Measurements from ENCODE around the gene NPAS2.
A peak's percentile ranks its signal among the peaks of the same experiment; 100 is the strongest.

The NPAS2 gene

GRCh38 chr2:100919316-100919715, 99.4 kb downstream of the NPAS2 start:
- no peak for DNase-seq

- no peak for DNase-seq
Observed at GRCh38 chr2:100921685-100922161, 101.8 kb downstream of the NPAS2 start.

- no peak for DNase-seq
Observed at GRCh38 chr2:100923461-100924060, 103.6 kb downstream of the NPAS2 start.

- DNase-seq = no peak
Observed at GRCh38 chr2:100924122-100924519, 104.2 kb downstream of the NPAS2 start.

- DNase-seq = peak; percentile 62
Observed at GRCh38 chr2:100924520-100925451, 104.8 kb downstream of the NPAS2 start.

GRCh38 chr2:100928235-100928634, 108.3 kb downstream of the NPAS2 start:
- no peak for DNase-seq

GRCh38 chr2:100929147-100929546, 109.2 kb downstream of the NPAS2 start:
- no peak for DNase-seq

- no peak for DNase-seq
Observed at GRCh38 chr2:100934504-100935371, 114.8 kb downstream of the NPAS2 start.

- DNase-seq = no peak
Observed at GRCh38 chr2:100935372-100935752, 115.4 kb downstream of the NPAS2 start.

GRCh38 chr2:100936070-100936741, 116.3 kb downstream of the NPAS2 start:
- DNase-seq = no peak

GRCh38 chr2:100936972-100937542, 117.1 kb downstream of the NPAS2 start:
- DNase-seq = no peak

GRCh38 chr2:100938031-100939026, 118.4 kb downstream of the NPAS2 start:
- DNase-seq = no peak

- no peak for DNase-seq
Observed at GRCh38 chr2:100939445-100939844, 119.5 kb downstream of the NPAS2 start.

- no peak for DNase-seq
Observed at GRCh38 chr2:100940240-100940639, 120.3 kb downstream of the NPAS2 start.

- DNase-seq = no peak
Observed at GRCh38 chr2:100940766-100941645, 121.1 kb downstream of the NPAS2 start.

GRCh38 chr2:100941646-100942240, 121.8 kb downstream of the NPAS2 start:
- DNase-seq = no peak

- DNase-seq = no peak
Observed at GRCh38 chr2:100944617-100945432, 124.9 kb downstream of the NPAS2 start.

- DNase-seq = no peak
Observed at GRCh38 chr2:100945433-100945740, 125.4 kb downstream of the NPAS2 start.
